Nucleus accumbens (tissue), 56 donors: Measurements from ENCODE around the gene GPRIN2.
"Not testable (repeated sequence)": the region's sequence is repeated elsewhere in the genome, so short reads cannot be mapped to it uniquely, and the experiment has no call there.

Experiments used
- DNase-seq, 56 donors: peaks; one replicate each; lab custom pipeline; 2025; lab: John Stamatoyannopoulos, UW

GPRIN2 gene

DNA sequence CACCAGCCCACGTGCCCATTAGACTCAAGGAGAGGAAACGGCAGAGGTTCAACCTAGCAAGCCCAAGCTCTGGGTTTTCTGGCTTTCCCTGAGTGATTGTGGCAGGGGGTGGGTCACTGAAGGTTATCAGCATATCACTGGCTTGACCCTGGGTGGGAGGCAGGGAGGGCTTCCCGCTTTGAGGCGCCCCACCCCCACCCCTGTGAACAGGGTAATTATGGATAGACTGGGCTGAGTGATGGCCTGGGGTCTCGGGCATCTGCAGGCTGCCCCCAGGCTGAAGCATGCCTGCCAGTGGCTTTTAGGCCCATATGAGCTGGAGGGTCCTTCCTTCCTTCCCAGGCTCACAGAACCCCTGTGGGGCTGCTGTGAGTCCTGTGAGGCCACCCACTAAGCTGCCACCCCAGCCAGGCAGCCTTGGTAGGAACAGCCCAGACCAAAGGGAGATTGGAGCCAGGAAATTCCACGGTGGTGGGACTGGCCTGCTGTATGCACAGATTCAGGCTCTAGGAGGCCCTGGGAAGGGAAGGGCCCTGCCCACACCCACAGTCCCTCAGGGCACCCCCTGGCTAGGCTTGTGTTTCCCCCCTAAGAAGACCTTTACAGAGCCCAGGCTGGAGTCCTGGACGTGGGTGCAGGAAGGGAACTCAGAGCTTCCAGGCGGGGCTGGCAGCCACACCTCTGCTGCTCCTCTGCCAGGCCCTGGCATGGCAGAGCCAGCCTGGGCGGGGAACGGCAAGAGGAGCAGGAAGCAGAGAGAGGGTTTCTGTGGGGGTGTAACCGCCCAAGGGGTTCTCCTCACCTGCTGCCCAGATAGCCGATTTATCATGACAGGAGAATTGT lies 33.1 kb downstream of the GPRIN2 start:
- DNase-seq = no peak

DNA sequence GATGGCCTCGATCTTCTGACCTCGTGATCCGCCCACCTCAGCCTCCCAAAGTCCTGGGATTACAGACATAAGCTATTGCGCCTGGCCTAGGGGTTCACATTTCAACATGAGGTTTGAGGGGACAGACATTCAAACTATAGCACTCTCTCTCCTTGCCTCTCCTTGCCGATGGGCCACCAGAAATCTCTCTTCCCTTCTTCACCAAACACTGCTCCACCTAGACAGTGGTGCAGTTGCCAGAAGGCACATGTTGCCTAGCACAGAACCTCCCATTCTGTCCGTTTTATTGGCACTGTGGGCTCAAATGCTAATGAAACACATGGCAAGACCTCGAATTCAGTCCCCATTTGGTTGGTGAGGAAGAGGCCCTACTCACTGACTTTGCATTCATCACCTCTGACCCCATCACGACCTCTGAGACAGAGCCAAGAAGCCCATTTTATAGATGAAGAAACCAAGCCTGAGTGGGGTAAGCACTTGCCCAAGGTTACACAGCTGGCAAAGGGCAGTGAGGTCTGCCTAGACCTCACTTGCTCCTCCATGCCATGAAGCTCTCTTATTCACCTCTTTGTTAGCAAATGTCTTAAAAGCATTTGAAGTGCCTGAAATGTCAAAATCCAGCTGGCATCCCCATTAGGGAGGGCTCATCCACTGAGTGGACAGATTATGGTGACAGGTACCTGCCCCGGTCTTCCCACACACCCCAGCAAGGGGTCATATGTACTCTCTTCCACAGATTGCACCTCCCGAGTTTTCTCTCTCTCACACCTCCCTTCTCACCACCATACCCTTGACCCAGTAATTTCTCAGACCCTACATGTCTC lies 34.0 kb downstream of the GPRIN2 start:
- no peak for DNase-seq

DNA sequence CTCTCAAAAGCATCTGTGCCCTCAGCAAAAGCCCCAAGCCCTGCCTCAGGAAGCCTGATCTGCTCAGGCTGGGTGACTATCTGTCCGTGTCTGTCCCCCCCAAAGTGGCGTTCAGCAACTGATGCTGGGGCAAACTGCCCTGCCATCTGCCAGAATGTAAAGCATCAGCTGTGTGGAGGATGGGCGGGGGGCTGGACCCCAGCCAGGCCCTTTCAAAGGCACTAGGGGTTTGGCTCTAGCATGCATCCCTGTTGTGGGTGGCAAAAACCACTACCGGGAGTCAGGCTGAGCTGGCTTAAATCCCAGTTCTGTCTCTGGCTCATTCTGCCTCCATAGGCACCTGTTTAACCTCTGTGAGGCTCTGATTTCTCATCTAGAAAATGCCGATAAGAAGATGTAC lies 35.5 kb downstream of the GPRIN2 start:
- peak in 4 of 56 donors; percentile 14 to 51 (median 39) for DNase-seq

DNA sequence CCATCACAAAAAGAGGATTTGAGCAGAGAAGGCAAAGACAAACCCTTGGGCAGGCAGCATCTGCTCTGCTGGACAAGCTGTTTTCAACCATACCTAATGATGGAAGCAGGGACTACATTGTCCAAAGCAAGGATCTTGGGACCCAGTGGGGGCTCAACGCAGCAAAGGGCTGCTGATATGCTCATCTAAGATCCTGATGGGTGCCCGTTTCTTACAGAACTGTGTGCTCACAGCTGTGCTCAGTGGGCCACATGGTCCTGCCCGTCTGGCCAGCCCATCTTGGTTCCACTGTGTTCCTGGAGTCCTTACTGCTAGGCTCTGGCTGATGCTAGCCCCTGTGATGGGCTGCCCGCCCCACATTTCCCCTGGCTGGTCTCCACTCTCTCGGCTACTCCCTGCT lies 36.1 kb downstream of the GPRIN2 start:
- no peak for DNase-seq

DNA sequence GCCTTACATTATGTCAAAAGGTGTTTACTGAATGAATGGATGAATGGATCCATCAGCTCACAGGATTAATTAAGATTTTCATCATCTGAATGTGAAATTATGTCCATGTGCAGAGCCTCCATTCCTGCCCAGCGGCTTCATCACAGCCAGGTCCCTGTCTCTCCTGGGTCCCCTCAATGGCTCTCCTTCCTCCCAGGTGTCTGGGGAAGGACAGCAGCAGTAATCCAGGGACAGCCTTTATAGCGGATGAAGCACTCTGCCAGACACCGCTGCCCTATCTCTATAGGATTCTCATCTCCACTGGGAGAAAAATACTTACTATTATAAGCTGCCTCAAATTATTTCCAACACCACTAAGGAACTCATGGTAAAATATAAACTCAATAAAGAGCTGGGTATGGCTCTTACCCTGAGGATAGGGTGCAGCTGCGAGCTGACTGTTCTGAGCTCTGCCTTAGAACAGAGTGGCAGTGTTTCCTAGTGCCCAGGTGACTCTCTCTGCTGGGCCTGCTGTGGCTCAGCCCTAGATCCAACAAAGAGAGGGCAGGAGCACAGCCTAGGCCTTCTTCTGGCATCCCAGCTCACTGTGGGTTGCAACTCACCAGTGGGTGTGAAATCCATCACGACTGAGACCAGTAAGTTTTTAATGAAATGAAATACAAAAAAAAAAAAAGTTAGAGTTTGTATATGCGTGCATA lies 38.3 kb downstream of the GPRIN2 start:
- DNase-seq = no peak

DNA sequence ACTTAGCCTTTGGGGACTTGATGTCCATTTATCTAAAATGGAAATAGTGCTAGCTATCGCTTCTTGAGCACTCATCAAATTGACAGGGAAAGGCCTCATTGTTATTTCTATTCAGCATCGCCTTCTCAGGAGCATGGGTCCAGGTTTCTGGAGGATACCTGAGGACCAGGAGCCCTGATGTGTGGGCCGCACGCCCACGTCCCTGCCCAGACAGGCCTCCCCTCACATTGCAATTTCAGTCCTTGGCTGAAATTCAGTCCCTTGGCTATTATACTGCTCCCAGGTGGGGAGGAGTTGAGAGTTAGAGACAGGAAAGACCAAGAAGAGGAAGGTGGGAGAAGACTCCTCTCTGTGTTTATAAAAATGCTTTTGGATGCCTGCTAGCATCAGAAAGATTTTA lies 38.9 kb downstream of the GPRIN2 start:
- no peak for DNase-seq

DNA sequence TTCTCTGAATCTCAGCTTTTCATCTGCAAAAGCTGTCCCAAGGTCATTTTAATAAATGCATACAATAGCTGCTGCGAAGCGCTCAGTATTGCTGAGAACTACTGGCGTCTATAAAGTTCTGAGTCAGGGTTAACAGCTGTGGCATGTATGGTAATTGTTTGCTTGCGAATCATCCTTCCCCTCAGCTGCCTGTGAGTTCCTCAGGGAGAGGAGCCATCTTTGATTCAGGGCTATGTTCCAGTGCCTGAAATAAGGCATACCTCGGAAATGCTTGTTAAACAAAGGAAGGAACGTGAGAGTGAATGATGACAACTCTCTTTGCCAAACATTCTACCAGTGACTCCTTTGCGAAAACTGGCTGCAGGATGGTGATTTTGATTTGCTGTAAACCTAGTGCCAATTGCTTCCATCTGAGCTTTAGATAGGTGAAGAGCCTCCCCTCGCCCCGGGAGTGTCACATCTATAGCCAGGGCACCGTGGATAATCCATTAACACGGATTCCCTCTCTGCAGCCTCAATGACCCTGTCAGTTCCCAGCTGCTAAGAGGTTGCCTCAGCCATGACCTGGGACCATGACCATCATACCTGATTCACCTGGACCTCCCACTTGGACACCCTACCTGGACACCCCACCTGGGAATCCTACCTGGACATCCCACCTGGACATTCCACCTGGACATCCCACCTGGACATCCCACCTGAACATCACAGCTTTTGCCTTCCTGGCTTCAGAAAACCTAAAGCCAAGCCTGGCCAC lies 39.6 kb downstream of the GPRIN2 start:
- DNase-seq = no peak

DNA sequence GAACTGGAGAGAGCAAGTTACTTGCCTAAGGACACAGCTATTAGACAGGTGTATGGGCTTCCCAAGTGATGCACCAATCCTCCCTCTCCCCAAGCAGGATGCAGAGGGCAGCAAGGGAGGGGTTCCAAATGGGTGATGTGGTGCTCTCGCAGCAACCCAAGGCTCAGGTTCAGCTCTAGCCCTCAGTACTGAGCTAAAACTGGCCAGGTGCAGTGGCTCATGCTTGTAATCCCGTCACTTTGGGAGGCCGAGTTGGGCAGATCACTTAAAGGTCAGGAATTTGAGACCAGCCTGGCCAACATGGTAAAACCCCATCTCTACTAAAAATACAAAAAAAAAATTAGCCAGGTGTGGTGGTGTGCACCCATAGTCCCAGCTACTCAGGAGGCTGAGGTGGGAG lies 40.7 kb downstream of the GPRIN2 start:
- no peak for DNase-seq

DNA sequence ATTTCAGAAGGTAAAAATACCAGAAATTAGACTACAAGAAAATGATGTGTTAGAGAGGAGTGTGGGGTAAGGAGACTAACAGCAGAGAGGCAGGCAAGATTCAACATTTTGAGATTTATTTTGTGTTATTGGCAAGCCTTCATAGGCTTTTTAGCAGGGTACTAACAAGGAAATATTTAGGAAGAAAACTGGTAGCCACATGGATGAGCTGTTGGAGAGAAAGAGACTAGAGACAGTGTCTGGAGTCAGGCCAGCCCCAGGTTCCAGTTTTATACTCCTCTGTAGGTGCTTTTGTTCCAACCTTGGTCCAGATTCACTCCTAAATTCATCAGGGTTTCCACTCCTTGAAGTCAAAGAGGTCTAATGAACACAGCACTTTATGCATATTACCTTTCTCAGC lies 41.1 kb downstream of the GPRIN2 start:
- DNase-seq = no peak

DNA sequence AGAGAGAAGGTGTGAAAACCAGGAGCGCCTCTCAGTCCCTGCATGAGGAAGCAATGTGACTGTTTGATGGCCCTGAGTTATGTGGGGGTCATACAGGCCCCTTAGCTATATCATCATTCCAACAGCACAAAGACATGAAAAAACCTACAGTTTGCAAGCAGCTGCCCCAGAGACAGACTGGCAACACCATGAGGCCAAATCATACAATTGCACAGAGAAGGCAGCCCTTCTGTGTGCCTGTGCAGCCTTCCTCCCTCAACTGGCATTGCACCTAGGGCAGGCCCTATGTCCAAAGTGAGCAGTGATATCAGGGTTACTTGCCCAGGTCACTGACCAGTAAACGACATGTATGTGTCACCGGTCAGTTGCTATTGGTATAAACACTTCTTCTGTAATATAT lies 41.6 kb downstream of the GPRIN2 start:
- no peak for DNase-seq

DNA sequence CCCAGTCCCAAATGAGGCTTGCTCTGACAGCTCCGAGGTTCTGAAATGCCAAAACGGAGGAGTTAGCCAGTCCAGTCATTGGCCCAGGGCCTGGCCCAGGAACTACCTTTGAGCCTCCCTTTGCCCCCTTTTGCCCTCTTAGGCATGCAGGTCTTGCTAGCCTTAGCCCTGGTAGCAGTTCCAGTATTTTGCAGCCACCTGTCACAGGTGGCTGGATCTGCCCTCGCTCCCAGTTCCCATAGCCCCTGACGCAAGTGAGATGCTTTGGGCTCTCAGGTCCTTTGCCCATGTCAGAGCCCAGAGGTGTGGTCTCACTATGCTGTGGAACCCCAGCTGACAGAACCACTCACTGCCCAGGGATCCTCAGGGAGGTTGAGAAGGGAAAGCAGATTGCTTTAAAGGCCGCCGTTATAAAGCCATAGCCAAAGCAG lies 42.0 kb downstream of the GPRIN2 start:
- DNase-seq = no peak

DNA sequence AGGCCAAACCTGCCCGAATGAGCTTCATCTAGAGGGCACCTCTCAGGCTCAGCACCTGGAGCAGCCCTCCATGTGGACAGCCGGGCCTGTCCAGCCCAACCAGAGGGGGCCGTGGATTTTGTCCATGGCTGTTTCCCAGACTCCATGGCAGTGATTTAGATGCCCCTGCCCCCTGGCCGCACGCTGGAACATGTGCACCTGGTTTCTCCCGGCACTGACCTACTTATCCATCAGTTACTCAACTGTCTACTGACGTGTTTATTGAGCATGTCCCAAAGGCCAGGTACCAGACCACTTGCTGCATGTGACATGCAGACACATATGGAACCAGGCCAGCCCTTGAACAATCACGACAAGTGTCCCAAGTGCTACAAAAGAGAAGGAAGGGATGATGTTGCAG lies 43.1 kb downstream of the GPRIN2 start:
- DNase-seq = not testable (repeated sequence)

DNA sequence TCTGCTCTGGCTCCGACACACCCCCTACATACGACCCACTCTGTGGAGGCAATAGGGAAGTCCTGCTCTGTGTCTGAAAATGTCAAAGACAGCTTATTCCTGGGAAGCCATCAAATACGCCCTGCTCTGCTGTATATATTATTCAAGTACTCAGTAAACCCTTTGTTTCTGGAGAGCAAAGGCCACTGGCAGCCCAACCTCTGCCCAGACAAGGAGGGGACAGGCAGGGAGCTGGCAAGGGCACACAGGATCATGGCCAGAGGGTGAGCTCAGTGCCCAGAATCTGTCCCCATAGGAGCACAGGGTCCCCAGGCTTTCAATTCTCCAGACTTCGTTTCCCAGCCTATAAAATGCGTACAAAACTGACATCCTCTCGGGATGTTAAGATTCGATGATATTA lies 43.7 kb downstream of the GPRIN2 start:
- DNase-seq = not testable (repeated sequence)

DNA sequence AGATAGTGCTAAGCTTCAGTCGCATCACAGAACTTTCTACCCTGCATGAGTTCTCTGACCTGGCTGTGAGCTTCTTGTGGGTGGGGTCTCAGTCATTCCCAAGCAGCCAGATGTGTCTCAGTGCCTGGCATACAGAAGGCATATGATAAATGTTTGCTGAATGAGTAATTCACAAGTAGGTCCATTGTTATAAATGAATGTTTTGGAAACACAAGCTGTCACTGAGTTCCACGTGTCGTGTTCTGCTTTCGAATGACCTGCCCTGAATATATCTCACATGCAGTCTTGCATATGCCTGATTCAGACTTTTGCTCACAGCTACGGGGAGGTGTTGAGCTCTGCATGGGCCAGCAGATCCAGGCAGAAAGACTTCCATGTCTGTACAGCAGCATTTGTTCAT lies 44.5 kb downstream of the GPRIN2 start:
- not testable (repeated sequence) for DNase-seq
